HepG2 (cell line): ENCODE measurements around the gene GIMAP8. TPM values are rescaled to one million over a fixed set of nuclear protein-coding genes. Genes with fewer than 3 reads are reported as not detected.

Source experiments
- ATAC-seq: fragments of 200-7000 bp; cut with Tn5 transposase; 3 replicates; pipeline ENCODE4 v1.9.1; 2020; ENCODE audit warnings: mild to moderate bottlenecking, moderate library complexity
- BruUV-seq: library from RNA; stranded (reverse); fragments of 400-500 nt; replicated peaks from 2 replicates; lab custom pipeline; 2021; lab: Mats Ljungman, UMichigan
- CTCF ChIA-PET: fragments of 300-600 bp; formaldehyde crosslinking; extraction: SDS; loops from one replicate; lab custom pipeline; 2021; ENCODE audit warnings: low total read pairs, inconsistent platforms, low intra/inter-chr PET ratio; lab: Yijun Ruan, JAX
- POLR2A ChIA-PET: fragments of 350-600 bp; sonication (Branson Sonifier 250); formaldehyde crosslinking; loops from one replicate; lab custom pipeline; 2020; ENCODE audit warnings: antibody characterized with exemption, inconsistent platforms; lab: Yijun Ruan, JAX
- DNase-seq: peaks from one replicate; pipeline ENCODE4 v3.0.0-alpha.2; 2015; ENCODE audit warnings: low spot score
- FAIRE-seq: peaks from 3 replicates; lab custom pipeline; 2011; peaks lifted over from hg19 to GRCh38; lab: Jason Lieb, UNC
- H2AFZ ChIP-seq: one replicate; pipeline ENCODE4 v1.6.1; 2011; ENCODE audit warnings: low read length, inconsistent platforms
- H3K27ac ChIP-seq: fragments of 300-600 bp; 3 replicates; pipeline ENCODE4 v1.8.0; 2011; ENCODE audit warnings: mixed run types, mild to moderate bottlenecking, mixed read lengths, low read length, inconsistent platforms; ENCODE audit not compliant: insufficient read depth; ENCODE audit errors: extremely low read length
- H3K27me3 ChIP-seq, 2 experiments: fragments of 200-600 bp in 1 of 2; 2 replicates in 1 of 2; 3 replicates in 1 of 2; pipeline versions ENCODE4 v1.6.0 to v1.8.0; 2011; ENCODE audit warnings: low read length in 2 of 2, mild to moderate bottlenecking in 2 of 2, moderate library complexity in 2 of 2, inconsistent platforms in 1 of 2; ENCODE audit not compliant: insufficient read depth in 2 of 2, control insufficient read depth in 1 of 2
- H3K36me3 ChIP-seq, 2 experiments: fragments of 200-600 bp in 1 of 2; replicated peaks in 1 of 2; 2 replicates in 1 of 2; 3 replicates in 1 of 2; pipeline versions ENCODE4 v1.5.1 to v1.8.0; 2011; ENCODE audit warnings: low read length in 2 of 2, inconsistent platforms in 1 of 2; ENCODE audit not compliant: insufficient read depth in 2 of 2, control insufficient read depth in 1 of 2
- H3K4me1 ChIP-seq: 2 replicates; pipeline ENCODE4 v1.5.1; 2012; ENCODE audit warnings: low read length, inconsistent platforms; ENCODE audit not compliant: insufficient read depth
- H3K4me2 ChIP-seq: 2 replicates; pipeline ENCODE4 v1.6.0; 2011; ENCODE audit warnings: low read depth, low read length, inconsistent platforms
- H3K4me3 ChIP-seq, 3 experiments: fragments of 200-600 bp in 1 of 3; sonication (generic), shearing (Covaris generic) in 1 of 3; replicated peaks in 1 of 3; 2 replicates each; pipeline ENCODE4 v1.5.1; 2011 to 2016; ENCODE audit warnings: low read length in 3 of 3, inconsistent platforms in 2 of 3, low read depth in 2 of 3, mild to moderate bottlenecking in 2 of 3, control low read depth in 1 of 3, mixed read lengths in 1 of 3; ENCODE audit not compliant: insufficient read depth in 1 of 3
- H3K79me2 ChIP-seq: one replicate; pipeline ENCODE4 v1.6.1; 2011; ENCODE audit warnings: low read length, inconsistent platforms; ENCODE audit not compliant: insufficient read depth
- H3K9ac ChIP-seq: 2 replicates; pipeline ENCODE4 v1.6.0; 2011; ENCODE audit warnings: mild to moderate bottlenecking, low read depth, low read length, inconsistent platforms; ENCODE audit not compliant: insufficient read depth
- H3K9me3 ChIP-seq: 2 replicates; pipeline ENCODE4 v1.5.1; 2012; ENCODE audit warnings: mild to moderate bottlenecking, low read length
- H4K20me1 ChIP-seq: 2 replicates; pipeline ENCODE4 v1.6.0; 2011; ENCODE audit warnings: inconsistent platforms, mild to moderate bottlenecking, low read length, moderate library complexity; ENCODE audit not compliant: insufficient read depth
- CC2D1A ChIP-seq: sonication (generic); formaldehyde crosslinking; IDR thresholded peaks from 2 replicates; pipeline ENCODE4 v1.8.1; 2023; ENCODE audit warnings: mild to moderate bottlenecking, missing genetic modification reagents
- GFI1 ChIP-seq: sonication (generic); formaldehyde crosslinking; IDR thresholded peaks from 2 replicates; pipeline ENCODE4 v1.5.0; 2020; ENCODE audit warnings: missing genetic modification reagents, mild to moderate bottlenecking, borderline replicate concordance
- NCOA2 ChIP-seq: sonication (generic); formaldehyde crosslinking; IDR thresholded peaks from 2 replicates; pipeline ENCODE4 v1.8.0; 2022; ENCODE audit warnings: inconsistent platforms
- NFIC ChIP-seq: IDR thresholded peaks from 2 replicates; pipeline ENCODE4 v1.6.1; 2012; ENCODE audit warnings: mild to moderate bottlenecking, low read length, inconsistent platforms
- NR2F6 ChIP-seq, 2 experiments: IDR thresholded peaks; 2 replicates each; pipeline ENCODE4 v1.6.1; 2016; ENCODE audit warnings: antibody characterized with exemption in 1 of 2, mild to moderate bottlenecking in 1 of 2
- POLR2G ChIP-seq: fragments of 200-400 bp; formaldehyde crosslinking; IDR thresholded peaks from 2 replicates; pipeline ENCODE4 v1.6.1; 2018; ENCODE audit warnings: mild to moderate bottlenecking, low read depth, low read length, moderate library complexity
- SRSF9 ChIP-seq: fragments of 200-400 bp; formaldehyde crosslinking; IDR thresholded peaks from 2 replicates; pipeline ENCODE4 v1.6.1; 2018; ENCODE audit warnings: borderline replicate concordance, mild to moderate bottlenecking, low read depth, low read length; ENCODE audit not compliant: insufficient read depth, poor library complexity, severe bottlenecking
- TOPORS ChIP-seq: sonication (generic); formaldehyde crosslinking; IDR thresholded peaks from 2 replicates; pipeline ENCODE4 v1.8.0; 2023; ENCODE audit warnings: mild to moderate bottlenecking, missing genetic modification reagents
- ZBTB7A ChIP-seq: sonication (generic); formaldehyde crosslinking; IDR thresholded peaks from 2 replicates; pipeline ENCODE4 v1.8.0; 2022; ENCODE audit warnings: mild to moderate bottlenecking, missing genetic modification reagents
- ZBTB7B ChIP-seq: sonication (generic); formaldehyde crosslinking; IDR thresholded peaks from 2 replicates; pipeline ENCODE4 v1.4.0; 2020; ENCODE audit warnings: missing genetic modification reagents
- ZNF326 ChIP-seq: sonication (generic); formaldehyde crosslinking; IDR thresholded peaks from 2 replicates; pipeline ENCODE4 v1.4.0; 2020; ENCODE audit warnings: missing genetic modification reagents, borderline replicate concordance
- ZNF496 ChIP-seq: sonication (generic); formaldehyde crosslinking; IDR thresholded peaks from 2 replicates; pipeline ENCODE4 v1.8.1; 2023; ENCODE audit warnings: mild to moderate bottlenecking, moderate library complexity, missing genetic modification reagents; ENCODE audit not compliant: insufficient replicate concordance
- ZNF543 ChIP-seq: sonication (generic); formaldehyde crosslinking; IDR thresholded peaks from 2 replicates; pipeline ENCODE4 v1.4.0; 2020; ENCODE audit warnings: mild to moderate bottlenecking, missing genetic modification reagents
- ZNF547 ChIP-seq: sonication (generic); formaldehyde crosslinking; IDR thresholded peaks from 2 replicates; pipeline ENCODE4 v1.5.1; 2020; ENCODE audit warnings: mild to moderate bottlenecking, missing genetic modification reagents
- ZNF619 ChIP-seq: sonication (generic); formaldehyde crosslinking; IDR thresholded peaks from 2 replicates; pipeline ENCODE4 v1.4.0; 2020; ENCODE audit warnings: mild to moderate bottlenecking, missing genetic modification reagents
- WGBS: methylation state at CpG from one replicate; pipeline ENCODE4 v1.1.6; 2017; ENCODE audit warnings: low lambda C conversion rate; 5-methylcytosine and 5-hydroxymethylcytosine counted together
- in situ Hi-C: cut with HindIII; loops from 2 replicates; pipeline ENCODE4 v1.10.0; 2017; ENCODE audit warnings: low pct_unique_long_range_greater_than_20kb; ENCODE audit not compliant: extremely low pct_ligation_motif_present
- intact Hi-C: fragments of 100-400 bp; cut with micrococcal nuclease; formaldehyde crosslinking; loops from one replicate; pipeline ENCODE4 v1.10.0; 2022; ENCODE audit not compliant: unreplicated experiment
- polyA plus RNA-seq, 8 experiments: library from polyadenylated mRNA; depleted of rRNA in 3 of 8; stranded (reverse) in 7 of 8; unstranded in 1 of 8; fragments of >200 nt; fragmentation: Illumina TruSeq in 4 of 8; extraction: Trizol in 4 of 8; gene quantifications; 2 replicates each; pipeline versions ENCODE4 v1.2.1 to v1.2.3, GENCODE V29; 2011 to 2016; ENCODE audit warnings: low read depth in 4 of 8, missing spikeins in 1 of 8, mixed read lengths in 1 of 8; ENCODE audit not compliant: insufficient read depth in 1 of 8
- total RNA-seq, 5 experiments: library from RNA; depleted of rRNA; stranded (reverse); fragments of >200 nt; fragmentation: Illumina TruSeq; extraction: Trizol; gene quantifications; 2 replicates each; pipeline ENCODE4 v1.2.3, GENCODE V29; 2016; ENCODE audit warnings: low read depth in 1 of 5
- TF ChIP-seq, protein P1 (sequence below): sonication (generic); formaldehyde crosslinking; IDR thresholded peaks from 2 replicates; pipeline ENCODE4 v1.8.0; 2022; ENCODE audit warnings: mild to moderate bottlenecking, missing genetic modification reagents, borderline replicate concordance
- TF ChIP-seq, protein P2 (sequence below): sonication (generic); formaldehyde crosslinking; IDR thresholded peaks from 2 replicates; pipeline ENCODE4 v1.4.0; 2020; ENCODE audit warnings: mild to moderate bottlenecking, missing genetic modification reagents, borderline replicate concordance

Gene GIMAP8
- total and polyA plus RNA-seq, 2 of the 13 experiments (the other 11 are each of a cell fraction or from before 2014, with no cell fraction given): not detected

DNA sequence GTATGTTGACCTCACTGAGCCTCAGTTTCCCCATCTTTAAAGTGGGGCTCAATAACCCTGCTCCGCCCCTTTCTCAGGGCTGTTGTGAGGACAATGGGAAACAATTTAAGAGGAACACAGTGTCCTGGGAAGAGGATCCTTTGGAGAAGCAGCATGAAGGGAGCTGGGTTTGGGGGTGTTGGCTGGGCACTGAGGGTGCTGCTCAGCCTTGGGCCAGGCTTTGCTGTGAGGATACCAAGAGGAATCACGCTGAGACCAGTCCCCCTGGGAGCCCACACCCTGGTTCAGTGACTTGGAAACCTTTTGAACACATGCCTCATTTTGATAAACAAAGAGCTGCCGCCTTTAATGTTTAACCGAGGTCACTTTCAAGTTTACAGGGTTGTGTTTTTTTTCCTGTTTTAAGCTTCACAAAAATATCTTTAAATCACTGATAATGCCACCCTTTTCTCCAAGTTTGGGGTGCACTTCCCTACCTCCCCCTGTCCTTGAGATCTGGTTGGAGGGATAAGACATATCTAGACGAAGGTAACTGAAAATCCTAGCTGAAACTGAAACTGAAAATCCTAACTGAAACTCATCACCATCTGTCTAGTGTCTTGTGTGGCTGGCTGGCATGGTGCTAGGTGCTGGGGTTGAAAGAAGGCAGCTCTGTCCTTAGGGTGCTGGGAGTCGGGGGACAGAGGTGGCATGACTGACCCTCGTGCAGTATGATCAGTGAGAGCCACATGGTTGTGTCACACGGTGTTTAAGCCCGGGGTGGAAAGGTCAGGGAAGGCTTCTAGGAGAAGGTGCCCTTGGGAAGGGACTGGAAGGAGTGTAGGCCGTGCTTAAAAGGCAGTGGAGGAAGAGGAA is 43.6 kb upstream of the GIMAP8 start:
- WGBS: 8% methylated on average over 9 of the region's 10 CpGs
- intact Hi-C loops: loop anchor here (2.0 kb wide), 1 partner anchor 14 kb away; no protein-coding TSS in a partner anchor
- ATAC-seq (peak; percentile 47), FAIRE-seq (peak; percentile 68), DNase-seq (peak; percentile 80)
- in situ Hi-C loops: no loop called here
- H3K4me2 ChIP-seq: peak overlapping the region; percentile 94
- H3K27ac ChIP-seq: peak overlapping the region; percentile 58
- ChIA-PET CTCF (no interaction called here), POLR2A (interaction anchor here (0.8 to 8.8 kb wide), 16 partner anchors 8 to 681 kb away, joined by 3 to 181 read pairs (median 4); partner anchors contain the start of genes ABCB8, ACTR3C, LRRC61 and REPIN1)
- TSS peak; percentile 55 for BruUV-seq
- H3K4me1 ChIP-seq: peaks cover 57% of the 10 kb centered on the region
- no peaks in the 10 kb centered on the region for H4K20me1 ChIP-seq
- H3K36me3 ChIP-seq: no peaks in the 10 kb centered on the region
- peak overlapping the region; percentile 83; the same call in 1 of the 2 replicates for H3K9ac ChIP-seq
- peak overlapping the region; percentile 75 to 81 (median 79); a peak in 5 of 6 replicates for H3K4me3 ChIP-seq
- no peaks in the 10 kb centered on the region for H3K27me3 ChIP-seq
- no peaks in the 10 kb centered on the region for H3K9me3 ChIP-seq
- H3K79me2 ChIP-seq: no peaks in the 10 kb centered on the region
- H2AFZ ChIP-seq: no peak overlapping the region
- TF ChIP-seq ZNF547 (CRISPR knock-in tag) (no peak), ZNF543 (peak; percentile 69; the same call in 1 of the 2 replicates), ZBTB7A (CRISPR knock-in tag) (no peak), GFI1 (peak; percentile 73), SRSF9 (no peak), CC2D1A (CRISPR knock-in tag) (no peak), TOPORS (0 out of 2 replicates have a peak, but pooled peaks have one; percentile 51), NFIC (peak; percentile 51; the same call in 1 of the 2 replicates), NCOA2 (CRISPR knock-in tag) (peak; percentile 69), ZNF326 (CRISPR knock-in tag) (no peak), ZNF496 (CRISPR knock-in tag) (no peak), NR2F6 (IDR thresholded peaks at IDR 0.05) (peak; percentile 82), NR2F6 (CRISPR knock-in tag; IDR thresholded peaks at IDR 0.05) (peak; percentile 51; the same call in 1 of the 2 replicates), POLR2G (peak; percentile 71), ZNF619 (no peak), ZBTB7B (peak; percentile 65; the same call in 1 of the 2 replicates)
- TF ChIP-seq, protein P1, sequence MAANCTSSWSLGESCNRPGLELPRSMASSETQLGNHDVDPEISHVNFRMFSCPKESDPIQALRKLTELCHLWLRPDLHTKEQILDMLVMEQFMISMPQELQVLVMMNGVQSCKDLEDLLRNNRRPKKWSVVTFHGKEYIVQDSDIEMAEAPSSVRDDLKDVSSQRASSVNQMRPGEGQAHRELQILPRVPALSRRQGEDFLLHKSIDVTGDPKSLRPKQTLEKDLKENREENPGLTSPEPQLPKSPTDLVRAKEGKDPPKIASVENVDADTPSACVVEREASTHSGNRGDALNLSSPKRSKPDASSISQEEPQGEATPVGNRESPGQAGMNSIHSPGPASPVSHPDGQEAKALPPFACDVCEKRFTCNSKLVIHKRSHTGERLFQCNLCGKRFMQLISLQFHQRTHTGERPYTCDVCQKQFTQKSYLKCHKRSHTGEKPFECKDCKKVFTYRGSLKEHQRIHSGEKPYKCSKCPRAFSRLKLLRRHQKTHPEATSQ: 0 out of 2 replicates have a peak, but pooled peaks have one; percentile 66
- TF ChIP-seq, protein P2, sequence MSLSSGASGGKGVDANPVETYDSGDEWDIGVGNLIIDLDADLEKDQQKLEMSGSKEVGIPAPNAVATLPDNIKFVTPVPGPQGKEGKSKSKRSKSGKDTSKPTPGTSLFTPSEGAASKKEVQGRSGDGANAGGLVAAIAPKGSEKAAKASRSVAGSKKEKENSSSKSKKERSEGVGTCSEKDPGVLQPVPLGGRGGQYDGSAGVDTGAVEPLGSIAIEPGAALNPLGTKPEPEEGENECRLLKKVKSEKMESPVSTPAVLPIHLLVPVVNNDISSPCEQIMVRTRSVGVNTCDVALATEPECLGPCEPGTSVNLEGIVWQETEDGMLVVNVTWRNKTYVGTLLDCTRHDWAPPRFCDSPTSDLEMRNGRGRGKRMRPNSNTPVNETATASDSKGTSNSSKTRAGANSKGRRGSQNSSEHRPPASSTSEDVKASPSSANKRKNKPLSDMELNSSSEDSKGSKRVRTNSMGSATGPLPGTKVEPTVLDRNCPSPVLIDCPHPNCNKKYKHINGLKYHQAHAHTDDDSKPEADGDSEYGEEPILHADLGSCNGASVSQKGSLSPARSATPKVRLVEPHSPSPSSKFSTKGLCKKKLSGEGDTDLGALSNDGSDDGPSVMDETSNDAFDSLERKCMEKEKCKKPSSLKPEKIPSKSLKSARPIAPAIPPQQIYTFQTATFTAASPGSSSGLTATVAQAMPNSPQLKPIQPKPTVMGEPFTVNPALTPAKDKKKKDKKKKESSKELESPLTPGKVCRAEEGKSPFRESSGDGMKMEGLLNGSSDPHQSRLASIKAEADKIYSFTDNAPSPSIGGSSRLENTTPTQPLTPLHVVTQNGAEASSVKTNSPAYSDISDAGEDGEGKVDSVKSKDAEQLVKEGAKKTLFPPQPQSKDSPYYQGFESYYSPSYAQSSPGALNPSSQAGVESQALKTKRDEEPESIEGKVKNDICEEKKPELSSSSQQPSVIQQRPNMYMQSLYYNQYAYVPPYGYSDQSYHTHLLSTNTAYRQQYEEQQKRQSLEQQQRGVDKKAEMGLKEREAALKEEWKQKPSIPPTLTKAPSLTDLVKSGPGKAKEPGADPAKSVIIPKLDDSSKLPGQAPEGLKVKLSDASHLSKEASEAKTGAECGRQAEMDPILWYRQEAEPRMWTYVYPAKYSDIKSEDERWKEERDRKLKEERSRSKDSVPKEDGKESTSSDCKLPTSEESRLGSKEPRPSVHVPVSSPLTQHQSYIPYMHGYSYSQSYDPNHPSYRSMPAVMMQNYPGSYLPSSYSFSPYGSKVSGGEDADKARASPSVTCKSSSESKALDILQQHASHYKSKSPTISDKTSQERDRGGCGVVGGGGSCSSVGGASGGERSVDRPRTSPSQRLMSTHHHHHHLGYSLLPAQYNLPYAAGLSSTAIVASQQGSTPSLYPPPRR: no peak
